GM12875 (cell line): Measurements from ENCODE around the gene GNGT2.

Experiments used
- H3K4me3 ChIP-seq: one replicate; pipeline ENCODE4 v1.5.1; 2011; ENCODE audit warnings: low read depth, low read length, control low read depth
- TF ChIP-seq, protein P1 (sequence below): IDR thresholded peaks from 2 replicates; pipeline ENCODE4 v1.5.1; 2011; ENCODE audit warnings: low read depth, mild to moderate bottlenecking, control low read depth, inconsistent platforms, low read length, moderate library complexity, borderline replicate concordance; ENCODE audit not compliant: insufficient read depth

Gene GNGT2

GRCh38 chr17:49249890-49250522, 39.6 kb upstream of the GNGT2 start:
- TF ChIP-seq, protein P1, sequence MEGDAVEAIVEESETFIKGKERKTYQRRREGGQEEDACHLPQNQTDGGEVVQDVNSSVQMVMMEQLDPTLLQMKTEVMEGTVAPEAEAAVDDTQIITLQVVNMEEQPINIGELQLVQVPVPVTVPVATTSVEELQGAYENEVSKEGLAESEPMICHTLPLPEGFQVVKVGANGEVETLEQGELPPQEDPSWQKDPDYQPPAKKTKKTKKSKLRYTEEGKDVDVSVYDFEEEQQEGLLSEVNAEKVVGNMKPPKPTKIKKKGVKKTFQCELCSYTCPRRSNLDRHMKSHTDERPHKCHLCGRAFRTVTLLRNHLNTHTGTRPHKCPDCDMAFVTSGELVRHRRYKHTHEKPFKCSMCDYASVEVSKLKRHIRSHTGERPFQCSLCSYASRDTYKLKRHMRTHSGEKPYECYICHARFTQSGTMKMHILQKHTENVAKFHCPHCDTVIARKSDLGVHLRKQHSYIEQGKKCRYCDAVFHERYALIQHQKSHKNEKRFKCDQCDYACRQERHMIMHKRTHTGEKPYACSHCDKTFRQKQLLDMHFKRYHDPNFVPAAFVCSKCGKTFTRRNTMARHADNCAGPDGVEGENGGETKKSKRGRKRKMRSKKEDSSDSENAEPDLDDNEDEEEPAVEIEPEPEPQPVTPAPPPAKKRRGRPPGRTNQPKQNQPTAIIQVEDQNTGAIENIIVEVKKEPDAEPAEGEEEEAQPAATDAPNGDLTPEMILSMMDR, result no peak
- no peak overlapping the region for H3K4me3 ChIP-seq

DNA sequence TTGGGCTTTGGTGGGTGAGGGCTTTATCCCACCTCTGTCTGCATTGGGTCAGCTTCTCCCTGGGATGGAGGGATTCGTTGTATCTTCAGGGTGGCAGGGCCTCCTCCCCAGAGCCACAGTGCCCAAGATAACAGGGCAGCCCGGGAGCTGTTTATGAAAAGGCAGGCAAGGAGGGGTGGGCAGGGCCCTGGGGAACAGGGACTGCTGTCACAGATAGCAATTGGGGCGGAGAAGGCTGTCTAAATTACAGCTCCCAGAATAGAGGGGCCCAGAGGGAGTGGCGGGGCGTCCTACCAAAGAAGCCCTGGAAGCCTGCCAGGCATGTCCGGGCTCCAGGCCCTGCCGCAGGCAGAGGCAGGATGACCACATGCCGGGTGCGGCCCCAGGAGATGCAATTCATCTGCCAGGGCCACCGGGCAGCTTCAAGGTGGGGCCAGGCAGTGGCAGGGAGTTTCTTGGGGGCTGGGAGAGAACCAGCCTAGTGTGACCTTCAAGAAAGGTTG, 39.0 kb upstream of the GNGT2 start:
- TF ChIP-seq, protein P1, result no peak
- no peak overlapping the region for H3K4me3 ChIP-seq

DNA sequence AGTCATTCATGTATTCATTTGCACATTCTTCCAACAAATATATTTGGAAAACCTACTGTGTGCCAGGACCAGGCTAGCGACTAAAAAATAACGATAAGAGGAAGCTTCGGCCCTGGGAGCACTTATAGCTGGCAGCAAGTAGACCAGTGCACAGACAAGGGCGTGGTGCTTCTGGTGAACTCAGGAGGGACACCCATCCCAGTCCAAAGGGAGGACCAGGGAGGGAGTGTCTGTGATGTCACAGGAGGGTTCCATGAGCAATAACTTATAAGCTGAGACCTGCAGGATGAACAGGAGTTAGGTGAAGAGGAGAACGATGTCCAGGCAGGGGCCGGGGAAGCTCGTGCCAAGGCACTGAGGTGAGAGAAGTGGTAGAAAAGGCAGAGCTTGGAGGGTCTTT, 37.6 kb upstream of the GNGT2 start:
- TF ChIP-seq, protein P1, result no peak
- no peak overlapping the region for H3K4me3 ChIP-seq

GRCh38 chr17:49244839-49245238, 34.5 kb upstream of the GNGT2 start:
- TF ChIP-seq, protein P1, result no peak
- no peak overlapping the region for H3K4me3 ChIP-seq

DNA sequence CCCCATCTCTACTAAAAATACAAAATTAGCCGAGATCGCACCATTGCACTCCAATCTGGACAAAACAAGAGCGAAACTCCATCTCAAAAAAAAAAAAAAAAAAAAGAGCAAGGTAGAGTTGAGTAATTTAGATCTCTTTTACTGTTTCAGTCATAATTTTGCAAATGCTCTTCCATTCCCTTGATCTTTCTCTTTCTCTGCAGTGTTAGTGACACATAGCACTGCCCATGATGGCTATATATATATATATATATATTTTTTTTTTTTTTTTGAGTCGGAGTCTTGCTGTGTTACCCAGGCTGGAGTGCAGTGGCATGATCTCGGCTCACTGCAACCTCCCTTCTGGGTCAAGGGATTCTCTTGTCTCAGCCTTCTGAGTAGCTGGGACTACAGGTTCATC, 32.4 kb upstream of the GNGT2 start:
- H3K4me3 ChIP-seq, result no peak overlapping the region
- TF ChIP-seq, protein P1, result no peak

DNA sequence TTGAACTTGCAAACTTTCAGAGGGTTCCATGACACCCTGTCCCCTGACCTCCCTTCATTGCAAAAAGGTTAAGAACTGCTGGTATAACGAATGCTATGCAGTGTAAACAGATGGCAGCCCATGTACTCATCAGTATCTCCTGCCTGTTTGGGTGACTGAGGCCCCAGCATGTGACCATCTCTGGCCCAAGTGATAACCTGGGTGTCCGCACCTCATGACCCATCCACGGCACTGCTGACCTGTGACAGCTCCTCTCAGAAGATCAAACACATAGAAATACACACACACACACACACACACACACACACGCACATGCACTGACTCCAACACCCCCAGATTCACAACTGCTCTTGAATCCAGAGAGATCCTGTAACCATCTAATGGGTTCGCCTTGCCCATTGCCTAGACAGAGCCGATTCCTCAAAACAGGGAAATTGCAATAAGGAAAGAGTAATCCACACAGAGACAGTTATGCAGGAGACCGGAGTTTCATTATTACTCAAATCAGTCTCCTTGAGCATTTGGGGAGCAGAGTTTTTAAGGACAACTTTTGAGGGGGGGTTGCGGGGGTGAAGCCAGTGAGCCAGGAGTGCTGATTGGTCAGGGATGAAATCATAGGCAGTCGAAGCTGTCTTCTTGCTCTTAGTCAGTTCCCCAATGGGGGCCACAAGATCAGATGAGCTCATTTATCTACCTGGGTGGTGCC, 31.5 kb upstream of the GNGT2 start:
- no peak overlapping the region for H3K4me3 ChIP-seq
- TF ChIP-seq, protein P1, result no peak

DNA sequence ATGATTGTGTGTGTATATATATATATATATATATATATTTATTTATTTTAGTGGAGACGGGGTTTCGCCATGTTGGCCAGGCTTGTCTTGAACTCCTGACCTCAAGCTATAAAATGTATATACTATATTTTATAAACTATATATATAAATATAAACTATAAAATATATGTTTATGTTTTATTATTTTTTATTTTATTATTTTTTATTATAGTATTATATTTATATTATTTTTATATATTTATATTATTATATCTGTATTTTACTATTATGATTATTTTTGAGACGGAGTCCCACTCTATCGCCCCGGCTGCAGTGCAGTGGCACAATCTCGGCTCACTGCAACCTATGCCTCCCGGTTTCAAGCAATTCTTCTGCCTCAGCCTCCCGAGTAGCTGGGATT, 30.7 kb upstream of the GNGT2 start:
- TF ChIP-seq, protein P1, result no peak
- no peak overlapping the region for H3K4me3 ChIP-seq
